Glomerular visceral epithelial cell (primary cell): ENCODE measurements around the gene ESAM.

ENCODE experiments used
- DNase-seq: peaks from one replicate; pipeline ENCODE4 v3.0.0-alpha.2; 2016; ENCODE audit errors: extremely low spot score

Gene ESAM, protein sequence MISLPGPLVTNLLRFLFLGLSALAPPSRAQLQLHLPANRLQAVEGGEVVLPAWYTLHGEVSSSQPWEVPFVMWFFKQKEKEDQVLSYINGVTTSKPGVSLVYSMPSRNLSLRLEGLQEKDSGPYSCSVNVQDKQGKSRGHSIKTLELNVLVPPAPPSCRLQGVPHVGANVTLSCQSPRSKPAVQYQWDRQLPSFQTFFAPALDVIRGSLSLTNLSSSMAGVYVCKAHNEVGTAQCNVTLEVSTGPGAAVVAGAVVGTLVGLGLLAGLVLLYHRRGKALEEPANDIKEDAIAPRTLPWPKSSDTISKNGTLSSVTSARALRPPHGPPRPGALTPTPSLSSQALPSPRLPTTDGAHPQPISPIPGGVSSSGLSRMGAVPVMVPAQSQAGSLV

DNA sequence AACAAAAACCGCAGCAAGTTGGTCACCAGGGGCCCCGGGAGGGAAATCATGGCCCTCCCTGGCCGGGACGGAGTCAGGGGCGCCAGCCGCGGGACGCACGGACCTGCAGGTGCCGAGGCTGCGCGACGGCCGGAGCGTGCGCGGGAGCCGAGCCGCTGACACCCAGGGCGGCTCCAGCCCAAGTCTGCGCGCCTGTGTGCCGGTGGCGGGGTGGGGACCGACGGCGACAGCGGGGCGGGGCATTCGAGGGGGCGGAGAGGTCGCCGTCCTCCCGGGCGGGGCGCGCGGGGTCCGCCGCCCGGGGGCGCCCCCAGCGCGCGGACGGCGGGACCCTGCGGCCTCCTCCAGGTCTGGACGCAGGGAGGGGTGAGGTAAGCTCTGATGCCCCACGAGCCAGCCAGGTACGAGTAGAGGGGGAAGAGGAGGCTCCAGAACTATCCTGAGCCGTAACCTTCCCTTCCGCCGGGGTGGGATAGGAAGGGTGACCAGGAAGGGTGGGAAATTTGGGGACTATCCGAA lies at the start of gene ESAM:
ESAM (minus strand) TSS at position 186 of the 519 bp plus-strand sequence; CDS start at position 50, 136 bp downstream.
- DNase-seq, result no peak

DNA sequence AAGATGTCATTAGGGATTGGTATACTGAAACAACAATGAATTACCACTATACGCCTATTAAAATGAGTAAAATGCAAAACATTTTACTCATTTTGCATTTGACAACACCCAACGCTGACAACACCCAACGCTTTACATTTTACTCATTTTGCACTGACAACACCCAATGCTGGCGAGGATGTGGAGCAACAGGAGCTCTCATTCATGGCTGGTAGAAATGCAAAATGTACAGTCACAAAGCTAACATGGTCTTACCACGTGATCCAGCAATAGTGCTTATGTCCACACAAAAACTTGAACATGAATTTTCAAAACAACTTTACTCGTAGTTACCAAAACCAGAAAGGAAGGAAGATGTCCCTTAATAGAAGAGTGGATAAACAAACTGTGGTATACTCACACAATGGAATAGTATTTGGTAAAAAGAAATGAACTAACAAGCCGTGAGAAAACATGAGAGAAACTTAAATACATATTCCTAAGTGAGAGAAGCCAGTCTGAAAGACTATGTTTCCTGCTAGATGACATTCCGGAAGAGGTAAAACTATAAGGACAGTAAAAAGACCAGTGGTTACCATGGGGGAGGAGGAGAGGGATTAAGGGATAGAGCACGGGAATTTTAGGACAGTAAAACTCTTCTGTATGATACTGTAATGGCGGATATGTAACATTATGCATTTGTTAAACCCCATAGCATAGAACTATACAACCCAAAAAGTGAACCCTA lies 49.5 kb upstream of the ESAM start:
- no peak for DNase-seq

DNA sequence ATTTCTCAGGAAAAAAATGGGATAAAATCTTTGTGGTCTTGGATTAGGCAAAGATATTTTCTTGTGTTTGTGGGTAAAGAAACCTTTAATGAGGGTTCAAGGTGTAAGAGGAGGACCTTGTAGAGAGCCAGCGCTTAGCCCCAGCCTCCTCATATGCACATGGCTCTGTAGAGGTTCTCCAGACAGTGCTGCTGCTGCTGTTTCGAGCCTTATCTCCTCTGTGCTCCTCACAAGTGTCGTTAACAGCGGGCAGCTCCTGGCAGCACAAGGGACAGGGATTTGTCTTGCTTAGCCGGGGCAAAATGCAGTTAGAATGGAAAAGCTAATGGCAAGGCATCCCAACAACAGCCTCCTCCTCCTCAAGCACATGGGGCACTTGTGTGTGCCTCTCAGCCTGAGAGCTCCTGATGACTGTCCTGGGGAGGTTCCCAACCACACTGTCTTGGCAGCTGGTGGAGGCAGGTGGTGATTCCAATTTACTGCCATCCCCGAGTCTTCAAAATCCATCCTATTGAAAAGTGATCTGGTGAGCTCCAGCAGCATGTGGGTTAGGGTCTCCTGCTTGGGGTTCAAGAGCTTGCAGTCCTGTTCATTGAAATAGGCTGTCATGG lies 45.7 kb upstream of the ESAM start:
- DNase-seq, result no peak

DNA sequence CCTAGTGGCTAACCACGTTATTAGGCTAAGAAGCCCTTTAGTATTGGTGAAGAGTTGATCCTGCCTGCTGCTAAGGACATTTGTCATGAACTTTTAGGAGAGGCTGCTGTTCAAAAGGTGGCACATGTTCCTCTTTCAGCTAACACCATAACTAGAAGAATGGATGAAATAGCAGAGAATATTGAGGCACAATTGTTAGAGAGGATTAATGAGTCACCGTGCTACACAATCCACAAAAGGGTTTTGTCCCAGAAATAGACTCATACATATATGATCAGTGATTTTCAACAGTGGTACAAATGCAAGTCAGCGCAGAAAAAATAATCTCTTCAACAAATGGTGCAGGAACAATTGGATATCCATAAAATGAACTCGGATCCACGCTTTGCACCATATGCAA lies 45.1 kb upstream of the ESAM start:
- no peak for DNase-seq

DNA sequence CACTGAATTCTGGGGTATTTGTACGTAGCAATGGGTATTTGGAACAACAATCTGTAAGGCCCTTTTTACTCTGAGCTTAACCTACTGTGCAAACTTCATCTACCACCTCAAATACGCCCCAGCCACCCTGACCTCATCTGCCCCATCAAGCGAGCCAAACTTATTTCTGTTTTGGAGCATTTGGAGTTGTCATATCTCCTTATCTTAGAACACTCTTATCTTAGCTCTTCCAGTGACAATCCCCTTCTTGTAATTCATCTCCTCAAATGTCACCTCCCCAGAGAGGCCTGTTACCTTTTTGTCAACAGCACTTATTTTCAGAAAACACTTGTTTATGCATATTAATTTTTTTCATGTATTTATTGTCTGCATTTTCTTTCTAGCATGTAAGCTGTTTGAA lies 42.8 kb upstream of the ESAM start:
- no peak for DNase-seq

DNA sequence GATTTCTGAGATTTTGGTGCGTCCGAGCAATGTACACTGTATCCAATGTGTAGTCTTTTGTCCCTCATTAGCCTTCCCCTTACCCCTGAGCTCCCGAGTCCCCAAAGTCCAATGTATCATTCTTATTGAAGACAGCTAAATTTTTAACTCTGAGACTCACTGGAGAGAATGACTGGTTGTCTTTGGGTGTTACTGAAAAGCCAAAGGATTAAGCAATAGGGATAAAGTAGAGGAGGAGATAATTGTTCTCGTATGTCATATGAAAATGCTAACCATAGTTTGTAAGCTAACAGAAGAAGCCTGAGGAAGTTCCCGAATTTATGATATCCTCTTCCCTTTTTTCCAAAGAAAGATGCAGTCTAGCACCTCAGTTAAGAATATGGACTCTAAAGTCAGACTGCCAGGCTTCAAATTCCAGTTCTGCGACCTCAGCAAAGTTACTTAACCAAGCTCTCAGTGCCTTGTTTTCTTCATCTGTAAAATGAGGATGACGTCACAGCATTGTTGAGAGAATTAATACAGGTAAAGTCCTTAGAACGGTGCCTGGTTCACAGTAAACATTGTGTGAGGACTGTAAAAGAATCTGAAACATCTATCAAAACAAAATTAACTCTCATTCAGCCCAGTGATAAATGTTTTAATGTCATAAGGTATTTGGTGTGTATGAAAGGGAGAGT lies 39.7 kb upstream of the ESAM start:
- DNase-seq, result no peak

DNA sequence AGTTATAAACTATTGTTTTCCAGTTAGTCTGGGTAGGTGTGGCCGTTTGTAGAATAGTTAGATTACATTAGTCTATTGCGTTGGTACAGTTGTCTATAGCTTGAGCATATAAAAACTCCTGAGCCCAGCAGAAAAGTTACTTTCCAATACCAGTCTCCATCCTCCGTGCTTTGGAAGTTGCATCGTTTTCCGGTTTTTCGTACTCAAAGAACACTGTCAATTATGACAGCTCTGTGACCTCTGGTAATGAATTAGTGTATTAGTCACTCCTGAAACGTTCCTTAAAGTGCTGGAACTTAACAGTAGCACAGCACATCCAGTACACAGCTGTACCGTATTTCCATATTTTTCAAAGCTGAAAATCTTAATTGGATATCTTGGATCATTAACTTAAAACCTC lies 38.9 kb upstream of the ESAM start:
- DNase-seq, result peak; percentile 11

DNA sequence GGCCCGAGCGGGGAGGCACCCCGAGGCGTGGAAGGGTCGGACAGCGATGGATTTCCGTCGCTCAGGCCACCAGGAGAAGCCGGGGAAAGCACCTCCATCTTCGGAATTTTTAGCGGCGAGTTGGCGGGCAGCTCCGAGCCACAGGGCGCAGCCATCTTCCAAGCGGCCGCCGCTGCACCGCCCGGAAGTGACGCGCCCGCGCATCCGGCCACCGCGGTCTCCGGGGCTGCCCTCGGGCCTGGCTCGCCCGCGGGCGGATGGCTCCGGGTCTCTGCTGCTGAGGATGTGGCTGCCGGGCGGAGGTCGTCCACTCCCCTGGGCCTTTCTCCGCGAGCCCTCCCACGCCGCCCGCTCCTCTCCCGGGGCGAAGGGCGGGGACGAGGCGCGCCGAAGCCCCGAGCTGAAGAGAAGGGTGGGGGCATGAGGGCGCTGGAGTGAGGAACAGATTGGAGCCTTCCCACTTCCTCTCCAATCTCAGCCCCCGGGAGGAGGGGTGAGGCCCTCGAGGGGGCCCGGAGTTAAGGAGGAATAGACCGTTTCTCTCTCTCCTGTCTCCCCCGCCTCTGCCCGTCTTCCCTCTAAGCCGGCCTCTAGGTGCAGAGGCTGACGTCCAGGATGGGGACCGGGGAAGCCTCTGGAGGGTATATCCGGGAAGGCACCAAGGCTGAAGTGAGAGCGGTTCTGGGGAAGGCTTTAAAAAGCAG lies 38.3 kb upstream of the ESAM start, which contains the start of gene MSANTD2:
MSANTD2 (minus strand) TSS at position 181 of the 704 bp plus-strand sequence; CDS start at position 155, 26 bp downstream.
- peak; percentile 69 for DNase-seq

DNA sequence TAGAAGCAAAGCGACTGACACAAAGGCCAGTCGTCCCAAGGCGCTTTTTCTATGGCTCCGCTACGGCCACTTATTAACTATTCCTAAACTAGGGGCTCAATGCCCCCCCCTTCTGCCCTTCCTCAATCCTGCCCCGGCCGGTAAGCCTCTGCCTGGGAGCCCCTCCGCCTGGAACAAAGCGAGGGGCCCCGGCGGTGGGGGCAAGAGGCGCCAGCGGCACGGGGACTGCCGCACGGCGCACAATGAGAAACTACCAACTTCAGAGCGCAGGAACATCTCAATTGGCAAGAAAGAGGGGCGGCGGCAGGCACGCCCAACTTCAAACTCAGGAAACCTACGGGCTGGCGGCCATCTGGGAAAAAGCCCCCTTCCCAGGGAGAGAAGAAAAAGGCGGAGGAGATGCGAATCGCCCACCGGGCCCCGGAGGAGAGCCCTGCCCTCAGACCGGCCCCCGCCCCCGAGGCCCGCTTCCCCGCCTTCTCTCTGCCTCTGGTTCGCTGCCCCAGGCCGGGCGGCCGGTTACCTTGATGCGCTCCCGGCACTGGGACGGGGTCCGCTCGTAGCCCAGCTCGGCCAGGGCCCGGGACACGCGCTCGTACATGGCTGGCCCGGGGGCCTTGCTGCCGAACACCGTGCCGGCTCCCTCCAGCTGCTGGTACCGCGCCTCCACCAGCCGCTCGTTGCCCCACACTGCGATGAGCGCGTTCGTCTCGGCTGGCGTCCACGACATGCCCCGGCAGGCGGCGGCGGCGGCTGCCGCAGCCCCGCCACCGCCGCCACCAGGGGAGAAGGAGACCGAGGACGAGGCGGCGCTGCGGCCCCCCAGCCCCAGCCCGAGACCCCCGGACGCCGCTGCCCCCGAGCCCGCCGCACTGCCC lies 37.5 kb upstream of the ESAM start:
- peak; percentile 11 for DNase-seq

DNA sequence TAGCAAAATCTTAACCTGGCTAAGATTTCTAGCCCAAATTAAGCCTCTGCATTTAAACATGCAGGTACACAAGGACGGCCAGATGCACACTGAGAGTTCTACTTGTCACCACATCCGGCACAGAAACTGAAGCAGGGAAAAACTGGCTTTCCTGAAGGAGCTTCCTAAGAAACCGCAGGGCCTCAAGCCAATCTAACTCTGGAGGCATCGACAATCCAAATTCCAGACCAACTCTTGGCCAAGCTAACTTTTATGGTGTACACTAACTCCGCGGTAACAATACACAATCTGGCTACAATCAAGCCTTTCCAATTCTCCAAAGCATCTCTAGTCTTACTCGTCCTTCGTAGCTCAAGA lies 36.9 kb upstream of the ESAM start:
- DNase-seq, result peak; percentile 59

DNA sequence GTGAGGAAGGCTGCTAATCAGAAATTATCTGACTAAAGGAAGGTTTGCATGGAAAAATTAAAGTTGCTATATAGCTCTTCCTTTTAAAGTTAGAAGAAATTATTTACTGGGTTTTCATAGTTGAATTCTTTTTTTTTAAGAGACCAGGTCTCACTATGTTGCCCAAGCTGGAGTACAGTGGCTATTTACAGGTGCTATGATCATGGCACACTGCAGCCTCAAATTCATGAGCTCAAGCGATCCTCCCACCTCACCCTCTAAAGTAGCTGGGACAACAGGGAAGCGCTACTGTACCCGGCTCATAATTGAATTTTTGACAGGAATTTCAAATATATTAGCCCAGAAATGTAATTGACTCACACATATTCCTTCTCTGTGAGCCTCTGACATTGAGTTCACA lies 34.2 kb upstream of the ESAM start:
- no peak for DNase-seq

DNA sequence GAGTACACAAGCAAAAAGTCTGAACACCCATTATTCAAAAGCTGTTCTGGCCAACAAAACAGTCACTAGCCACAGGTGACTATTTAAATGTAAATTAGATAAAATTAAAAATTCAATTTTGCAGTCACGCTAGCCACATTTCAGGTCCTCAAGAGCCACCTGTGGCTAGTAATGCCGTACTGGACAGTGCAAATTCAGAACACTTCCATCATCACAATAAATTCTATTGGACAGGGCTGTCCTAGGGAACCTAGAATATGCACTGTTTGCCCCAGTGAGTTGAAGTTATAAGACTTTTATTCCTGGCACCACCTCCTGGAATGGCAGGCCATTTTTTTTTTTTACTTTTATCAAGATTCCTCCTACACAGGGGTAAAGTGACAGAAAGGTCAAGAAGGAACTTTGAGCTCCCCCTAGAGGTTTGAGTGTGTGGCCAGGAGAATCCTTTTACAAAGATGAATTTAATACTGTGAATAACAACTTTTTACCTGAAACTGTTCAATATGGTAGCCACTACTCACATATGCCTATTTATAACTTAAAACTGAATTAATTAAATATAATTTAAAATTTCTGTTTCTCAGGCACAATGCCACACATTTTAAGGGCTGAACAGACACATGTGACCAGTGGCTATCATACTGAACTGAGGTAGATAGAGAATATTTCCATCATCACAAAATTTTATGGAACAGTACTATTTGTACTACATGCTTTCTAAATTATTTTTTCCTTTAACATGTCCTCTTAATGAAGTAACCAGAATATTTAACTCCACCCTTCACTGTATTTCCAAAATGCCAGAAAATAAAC lies 31.6 kb upstream of the ESAM start:
- peak; percentile 50 for DNase-seq

DNA sequence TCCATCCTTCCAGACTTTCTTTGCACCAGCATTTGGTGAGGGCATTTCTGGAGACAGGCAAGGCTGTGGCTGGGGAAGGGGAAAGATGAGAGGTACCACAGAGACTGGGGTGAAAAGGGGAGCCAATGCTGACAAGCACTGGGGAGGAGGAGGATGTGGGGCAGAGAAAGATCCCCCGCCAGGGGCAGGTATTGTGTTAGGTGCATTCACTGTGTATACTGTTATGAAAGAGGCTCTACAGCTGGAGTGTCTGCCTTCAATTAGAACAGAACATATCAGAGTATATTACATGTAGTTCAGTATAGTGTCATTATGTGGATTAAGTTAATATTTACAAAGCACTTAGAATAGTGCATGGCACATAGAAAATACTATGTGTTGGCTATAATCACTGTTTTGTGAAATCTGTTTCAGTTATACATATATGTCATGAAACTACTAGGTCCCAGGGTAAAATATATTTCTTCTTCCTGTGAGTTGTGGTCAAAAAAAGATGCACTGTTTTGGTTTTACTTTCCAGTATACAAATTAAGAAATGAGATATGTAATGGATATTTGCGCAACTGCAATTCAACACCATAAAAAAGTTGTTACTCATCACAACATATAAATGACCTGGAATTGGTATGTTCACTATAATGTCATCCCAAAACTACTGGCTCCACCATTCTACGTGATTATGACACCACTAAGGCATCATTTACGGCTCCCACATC lies 29.7 kb upstream of the ESAM start:
- DNase-seq, result no peak

DNA sequence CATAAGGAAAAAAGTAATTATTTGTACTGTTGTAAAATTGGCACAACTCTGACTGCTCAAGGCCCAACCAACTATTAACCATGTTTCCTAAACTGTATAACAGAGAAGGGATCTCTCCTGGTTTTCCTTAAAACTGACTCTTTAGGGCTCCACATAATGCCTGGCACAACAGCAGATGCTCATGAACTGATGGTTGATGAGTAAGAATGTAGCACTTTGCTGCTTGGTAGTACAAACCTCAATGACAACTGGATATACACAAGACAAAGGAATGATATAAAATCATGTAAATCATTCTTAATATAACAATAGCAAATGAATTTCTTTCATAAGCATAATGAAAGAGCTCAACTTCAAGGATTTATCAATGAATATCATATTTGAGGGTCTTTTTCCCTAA lies 26.4 kb upstream of the ESAM start:
- DNase-seq, result no peak

DNA sequence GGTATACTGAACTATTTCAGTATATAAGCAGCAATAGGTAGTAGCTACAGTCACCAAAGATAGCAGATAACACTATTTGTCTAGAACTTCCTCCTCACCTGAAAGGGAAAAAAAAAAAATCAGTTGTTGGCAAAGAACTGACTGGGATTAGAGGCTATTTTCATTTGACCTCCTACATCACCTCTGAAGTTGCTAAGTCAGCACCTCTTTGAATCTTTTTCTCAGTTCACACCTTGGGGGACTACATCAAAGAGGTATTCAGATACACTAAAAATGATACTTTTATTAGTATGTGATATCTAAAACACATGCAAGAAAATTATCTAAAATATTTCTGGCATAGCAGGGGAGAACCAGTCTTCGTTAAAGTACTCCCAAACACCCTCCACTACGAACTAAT lies 22.0 kb upstream of the ESAM start:
- no peak for DNase-seq

DNA sequence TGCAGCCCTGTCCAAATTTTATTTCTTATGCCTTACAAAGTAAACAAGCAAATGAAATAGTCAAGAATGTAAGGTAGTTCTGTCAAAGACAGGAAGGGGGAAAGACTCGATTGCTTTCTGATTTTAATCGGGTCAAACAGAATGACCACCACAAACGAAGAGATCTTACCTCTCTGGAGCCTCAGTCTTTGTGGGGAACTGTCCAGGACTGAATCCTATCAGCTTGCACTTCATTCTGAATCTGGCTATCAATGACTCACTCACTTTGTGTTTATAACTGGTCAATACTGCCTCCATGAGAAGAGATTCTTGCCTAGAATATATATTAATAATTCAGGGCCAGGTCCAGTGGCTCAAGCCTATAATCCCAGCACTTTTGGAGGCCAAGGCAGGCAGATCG lies 20.9 kb upstream of the ESAM start:
- no peak for DNase-seq

DNA sequence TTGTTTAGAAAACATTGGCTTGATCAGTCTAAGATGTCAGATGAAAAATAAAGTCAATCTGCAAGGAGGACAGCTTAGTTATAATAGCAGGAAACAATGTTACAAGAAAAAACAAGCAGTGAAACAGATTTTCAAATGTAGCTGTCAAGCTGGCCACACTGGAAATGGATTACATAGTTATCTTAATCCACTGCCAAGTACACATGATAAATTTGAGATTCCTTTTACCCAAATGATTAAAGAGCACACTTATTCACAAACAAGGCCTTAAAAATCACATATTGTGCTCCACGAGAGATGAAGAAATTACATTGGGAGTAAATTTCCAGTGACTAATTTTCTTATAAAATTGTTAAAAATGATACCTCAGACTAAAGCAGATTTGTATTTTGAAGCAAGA lies 17.5 kb upstream of the ESAM start:
- no peak for DNase-seq

DNA sequence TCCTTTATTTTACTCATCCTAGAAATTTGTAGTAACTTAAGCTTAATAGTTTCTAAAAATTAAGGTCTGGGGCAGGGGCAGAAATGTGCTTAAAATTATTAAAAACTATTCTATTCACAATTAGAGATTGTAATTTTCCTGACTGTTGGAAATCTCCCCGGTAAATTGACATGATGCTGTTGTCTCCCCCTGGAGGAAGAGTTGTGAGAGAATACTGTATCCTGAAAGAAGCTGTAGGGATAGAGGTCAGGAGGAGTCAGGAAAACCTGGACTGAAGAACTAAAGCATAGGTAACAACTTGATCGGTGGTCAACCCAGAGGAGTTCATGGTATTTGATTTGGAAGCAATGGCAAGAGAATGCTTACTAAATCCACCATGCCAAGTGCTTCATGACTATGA lies 16.2 kb upstream of the ESAM start:
- DNase-seq, result no peak
